CD4-positive, alpha-beta memory T cell (primary cell): ENCODE data around the gene SGSM1. TPM values are rescaled to one million over a fixed set of nuclear protein-coding genes. Genes with fewer than 3 reads are reported as not detected.

Source experiments
- CTCF ChIA-PET: fragments of 350-600 bp; sonication (Branson Sonifier 250); formaldehyde crosslinking; loops from one replicate; lab custom pipeline; 2021; ENCODE audit warnings: inconsistent platforms; ENCODE audit not compliant: partially characterized antibody; lab: Charles Lee
- POLR2A ChIA-PET: fragments of 350-600 bp; sonication (Branson Sonifier 250); formaldehyde crosslinking; loops from one replicate; lab custom pipeline; 2021; ENCODE audit not compliant: partially characterized antibody; lab: Charles Lee
- DNase-seq, 5 donors: peaks; one replicate each; pipeline versions ENCODE4 v3.0.0 to v3.0.0-alpha.2; 2020 to 2022; ENCODE audit warnings: mixed read lengths in 1 of 5
- H3K27ac ChIP-seq: one replicate; pipeline ENCODE4 v1.7.0; 2013; ENCODE audit warnings: low read depth, low read length
- H3K27me3 ChIP-seq: 2 replicates; pipeline ENCODE4 v1.7.0; 2013; ENCODE audit warnings: mild to moderate bottlenecking, low read length, moderate library complexity; ENCODE audit not compliant: insufficient read depth
- H3K36me3 ChIP-seq: 2 replicates; pipeline ENCODE4 v1.7.0; 2013; ENCODE audit warnings: mild to moderate bottlenecking, low read length, moderate library complexity; ENCODE audit not compliant: insufficient read depth
- H3K4me1 ChIP-seq: 2 replicates; pipeline ENCODE4 v1.7.0; 2013; ENCODE audit warnings: mild to moderate bottlenecking, low read length, moderate library complexity; ENCODE audit not compliant: insufficient read depth
- H3K4me3 ChIP-seq, 2 donors: one replicate each; pipeline ENCODE4 v1.7.0; 2013; ENCODE audit warnings: low read length in 2 of 2, mild to moderate bottlenecking in 1 of 2
- H3K9me3 ChIP-seq, 2 donors: one replicate each; pipeline ENCODE4 v1.7.0; 2013; ENCODE audit warnings: low read length in 2 of 2, control low read depth in 1 of 2; ENCODE audit not compliant: control insufficient read depth in 1 of 2
- H3K27ac Mint-ChIP-seq, 7 donors: one replicate each; pipeline ENCODE4 v1.8.0; 2020 to 2021; ENCODE audit warnings: mixed read lengths in 7 of 7, mild to moderate bottlenecking in 6 of 7, inconsistent platforms in 3 of 7, moderate library complexity in 3 of 7
- H3K27me3 Mint-ChIP-seq, 2 donors: one replicate each; pipeline ENCODE4 v1.8.0; 2020 to 2021; ENCODE audit warnings: mixed read lengths in 2 of 2
- H3K36me3 Mint-ChIP-seq, 2 donors: one replicate each; pipeline ENCODE4 v1.8.0; 2020 to 2021; ENCODE audit warnings: mixed read lengths in 2 of 2, inconsistent platforms in 1 of 2, mild to moderate bottlenecking in 1 of 2
- H3K4me1 Mint-ChIP-seq, 4 donors: one replicate each; pipeline ENCODE4 v1.8.0; 2020 to 2021; ENCODE audit warnings: mixed read lengths in 4 of 4, mild to moderate bottlenecking in 1 of 4
- H3K4me3 Mint-ChIP-seq, 8 donors: one replicate each; pipeline ENCODE4 v1.8.0; 2020 to 2021; ENCODE audit warnings: mixed read lengths in 8 of 8, mild to moderate bottlenecking in 7 of 8, moderate library complexity in 6 of 8, inconsistent platforms in 3 of 8
- H3K9me3 Mint-ChIP-seq, 8 donors: one replicate each; pipeline ENCODE4 v1.8.0; 2020 to 2021; ENCODE audit warnings: mixed read lengths in 8 of 8, mild to moderate bottlenecking in 5 of 8, inconsistent platforms in 3 of 8, moderate library complexity in 1 of 8
- intact Hi-C: fragments of 100-400 bp; cut with micrococcal nuclease; formaldehyde crosslinking; loops from one replicate; pipeline ENCODE4 v1.15.1; 2023
- polyA plus RNA-seq, 2 donors: library from polyadenylated mRNA; unstranded; fragments of 300-500 nt; fragmentation: Illumina TruSeq; gene quantifications; one replicate each; pipeline ENCODE4 v1.2.3, GENCODE V29; 2021
- total RNA-seq, 2 experiments: library from RNA; stranded (reverse); gene quantifications; one replicate each; pipeline ENCODE4 v1.2.3, GENCODE V29; 2021

The SGSM1 gene
- total and polyA plus RNA-seq, 4 experiments from 2014 or later, result 0.08 to 3.4 (median 2.0) TPM

- no peaks in the 10 kb centered on the region for H3K36me3 ChIP-seq
- no peak overlapping the region for H3K4me3 ChIP-seq
- H3K27me3 ChIP-seq, result no peaks in the 10 kb centered on the region
- DNase-seq, result no peak
- Mint-ChIP-seq H3K4me1 (no peaks in the 10 kb centered on the region), H3K4me3 (no peak overlapping the region), H3K9me3 (peaks cover 0 to 2% (median 0%) of the 10 kb centered on the region in 8 donors), H3K27me3 (peaks cover 7 to 11% of the 10 kb centered on the region in 2 donors), H3K36me3 (peaks cover 0 to 3% of the 10 kb centered on the region in 2 donors), H3K27ac (no peak overlapping the region)
- CTCF ChIA-PET, result interaction anchor here (1.0 to 1.7 kb wide), 2 partner anchors 8 to 10 kb away, joined by 3 to 7 read pairs; no protein-coding TSS in a partner anchor
- H3K9me3 ChIP-seq, result no peaks in the 10 kb centered on the region
- intact Hi-C loops, result no loop called here
- H3K27ac ChIP-seq, result no peak overlapping the region
- POLR2A ChIA-PET, result no interaction called here
- H3K4me1 ChIP-seq, result no peaks in the 10 kb centered on the region
Measured at GRCh38 chr22:24930678-24931077, 124.7 kb downstream of the SGSM1 start.

- CTCF ChIA-PET, result interaction anchor here (3.5 to 6.7 kb wide), 2 partner anchors 113 to 119 kb away, joined by 30 to 63 read pairs; no protein-coding TSS in a partner anchor
Measured at GRCh38 chr22:24935771-24936483, 129.9 kb downstream of the SGSM1 start.

GRCh38 chr22:24937114-24937513 is 131.1 kb downstream of the SGSM1 start:
- no peak overlapping the region for H3K27ac ChIP-seq
- Mint-ChIP-seq H3K27me3 (peaks cover 0 to 6% of the 10 kb centered on the region in 2 donors), H3K9me3 (no peaks in the 10 kb centered on the region), H3K36me3 (no peaks in the 10 kb centered on the region), H3K4me1 (peaks cover 0 to 2% (median 0%) of the 10 kb centered on the region in 4 donors), H3K27ac (no peak overlapping the region), H3K4me3 (no peak overlapping the region)
- DNase-seq, result no peak
- H3K36me3 ChIP-seq, result no peaks in the 10 kb centered on the region
- intact Hi-C loops, result no loop called here
- H3K9me3 ChIP-seq, result no peaks in the 10 kb centered on the region
- CTCF ChIA-PET, result interaction anchor here (2.5 to 6.7 kb wide), 3 partner anchors 10 to 117 kb away, joined by 13 to 63 read pairs (median 30); no protein-coding TSS in a partner anchor
- POLR2A ChIA-PET, result no interaction called here
- no peaks in the 10 kb centered on the region for H3K27me3 ChIP-seq
- H3K4me3 ChIP-seq, result no peak overlapping the region
- H3K4me1 ChIP-seq, result no peaks in the 10 kb centered on the region

More at GRCh38 chr22:24935771-24936483, 129.9 kb downstream of the SGSM1 start:
- Mint-ChIP-seq H3K4me3 (no peak overlapping the region), H3K36me3 (no peaks in the 10 kb centered on the region), H3K9me3 (peaks cover 0 to under 1% (median 0%) of the 10 kb centered on the region in 8 donors), H3K27ac (no peak overlapping the region), H3K4me1 (peaks cover 0 to 2% (median 0%) of the 10 kb centered on the region in 4 donors), H3K27me3 (peaks cover 0 to 9% of the 10 kb centered on the region in 2 donors)
- intact Hi-C loops, result no loop called here
- no peaks in the 10 kb centered on the region for H3K4me1 ChIP-seq
- no peaks in the 10 kb centered on the region for H3K36me3 ChIP-seq
- DNase-seq, result no peak
- H3K27me3 ChIP-seq, result no peaks in the 10 kb centered on the region
- POLR2A ChIA-PET, result no interaction called here
- no peak overlapping the region for H3K27ac ChIP-seq
- no peaks in the 10 kb centered on the region for H3K9me3 ChIP-seq
- no peak overlapping the region for H3K4me3 ChIP-seq

- no peaks in the 10 kb centered on the region for H3K9me3 ChIP-seq
- no peak overlapping the region for H3K27ac ChIP-seq
- CTCF ChIA-PET, result interaction anchor here (0.7 to 6.7 kb wide), 10 partner anchors 8 to 167 kb away, joined by 3 to 63 read pairs (median 5); no protein-coding TSS in a partner anchor
- no peak overlapping the region for H3K4me3 ChIP-seq
- peak in 4 of 5 donors; percentile 38 to 47 (median 42) for DNase-seq
- Mint-ChIP-seq H3K36me3 (no peaks in the 10 kb centered on the region), H3K4me3 (no peak overlapping the region), H3K4me1 (peaks cover 0 to 2% (median 0%) of the 10 kb centered on the region in 4 donors), H3K9me3 (no peaks in the 10 kb centered on the region), H3K27me3 (peaks cover 0 to 5% of the 10 kb centered on the region in 2 donors), H3K27ac (no peak overlapping the region)
- POLR2A ChIA-PET, result no interaction called here
- H3K36me3 ChIP-seq, result no peaks in the 10 kb centered on the region
- no peaks in the 10 kb centered on the region for H3K4me1 ChIP-seq
- H3K27me3 ChIP-seq, result no peaks in the 10 kb centered on the region
- intact Hi-C loops, result loop anchor here (1.0 kb wide), 1 partner anchor 109 kb away; no protein-coding TSS in a partner anchor
Measured at GRCh38 chr22:24938741-24939341, 132.8 kb downstream of the SGSM1 start.

GRCh38 chr22:24942301-24942700 is 136.3 kb downstream of the SGSM1 start:
- no peak overlapping the region for H3K27ac Mint-ChIP-seq
- Histone ChIP-seq H3K27ac (no peak overlapping the region), H3K36me3 (no peaks in the 10 kb centered on the region), H3K9me3 (no peaks in the 10 kb centered on the region), H3K27me3 (no peaks in the 10 kb centered on the region), H3K4me1 (no peaks in the 10 kb centered on the region), H3K4me3 (no peak overlapping the region)
- ChIA-PET POLR2A (no interaction called here), CTCF (interaction anchor here (6.7 kb wide), 1 partner anchor 107 kb away, joined by 63 read pairs; no protein-coding TSS in a partner anchor)
- H3K36me3 Mint-ChIP-seq, result no peaks in the 10 kb centered on the region
- H3K27me3 Mint-ChIP-seq, result peaks cover 8 to 22% of the 10 kb centered on the region in 2 donors
- no peaks in the 10 kb centered on the region for H3K9me3 Mint-ChIP-seq
- no peak for DNase-seq
- intact Hi-C loops, result no loop called here
- no peak overlapping the region for H3K4me3 Mint-ChIP-seq
- H3K4me1 Mint-ChIP-seq, result peaks cover 0 to 2% (median 0%) of the 10 kb centered on the region in 4 donors

GRCh38 chr22:24944217-24944937 is 138.4 kb downstream of the SGSM1 start:
- Mint-ChIP-seq H3K9me3 (no peaks in the 10 kb centered on the region), H3K4me1 (peaks cover 0 to under 1% (median 0%) of the 10 kb centered on the region in 4 donors), H3K27me3 (peaks cover 19 to 36% of the 10 kb centered on the region in 2 donors), H3K36me3 (no peaks in the 10 kb centered on the region), H3K27ac (no peak overlapping the region), H3K4me3 (no peak overlapping the region)
- H3K4me1 ChIP-seq, result no peaks in the 10 kb centered on the region
- H3K27ac ChIP-seq, result no peak overlapping the region
- ChIA-PET CTCF (interaction anchor here (1.5 to 2.4 kb wide), 3 partner anchors 106 to 113 kb away, joined by 3 to 9 read pairs (median 9); no protein-coding TSS in a partner anchor), POLR2A (no interaction called here)
- no peak for DNase-seq
- intact Hi-C loops, result no loop called here
- H3K27me3 ChIP-seq, result no peaks in the 10 kb centered on the region
- no peaks in the 10 kb centered on the region for H3K36me3 ChIP-seq
- no peaks in the 10 kb centered on the region for H3K9me3 ChIP-seq
- no peak overlapping the region for H3K4me3 ChIP-seq
